HepG2 (cell line): ENCODE data around the gene STX1B. TPM values are rescaled to one million over a fixed set of nuclear protein-coding genes. Genes with fewer than 3 reads are reported as not detected.

ENCODE experiments used
- ATF5 ChIP-seq: sonication (generic); formaldehyde crosslinking; IDR thresholded peaks from 2 replicates; pipeline ENCODE4 v1.4.0; 2020; ENCODE audit warnings: mild to moderate bottlenecking, low read depth, missing genetic modification reagents
- CHD4 ChIP-seq: fragments of 200-600 bp; sonication (generic); IDR thresholded peaks from 2 replicates; pipeline ENCODE4 v1.7.0; 2017; ENCODE audit warnings: mild to moderate bottlenecking, low read length, borderline replicate concordance
- DRAP1 ChIP-seq: IDR thresholded peaks from 2 replicates; pipeline ENCODE4 v1.6.1; 2016; ENCODE audit warnings: missing genetic modification reagents, missing compliant biosample characterization
- GABPA ChIP-seq, 2 experiments: IDR thresholded peaks; 2 replicates each; pipeline ENCODE4 v1.6.1; 2011 to 2016; ENCODE audit warnings: low read depth in 2 of 2, low read length in 1 of 2, missing biosample characterization in 1 of 2, missing genetic modification characterization in 1 of 2
- GTF2F1 ChIP-seq: fragments of 150-350 bp; IDR thresholded peaks from 2 replicates; pipeline ENCODE4 v1.6.1; 2014; ENCODE audit warnings: low read length
- HDAC1 ChIP-seq: sonication (generic); formaldehyde crosslinking; IDR thresholded peaks from 2 replicates; pipeline ENCODE4 v1.5.1; 2020; ENCODE audit warnings: mild to moderate bottlenecking, missing genetic modification reagents
- KDM6A ChIP-seq: IDR thresholded peaks from 2 replicates; pipeline ENCODE4 v1.6.1; 2016; ENCODE audit warnings: low read depth
- KMT2A ChIP-seq: sonication (generic); formaldehyde crosslinking; IDR thresholded peaks from 2 replicates; pipeline ENCODE4 v1.4.0; 2020; ENCODE audit warnings: missing genetic modification reagents
- MEF2D ChIP-seq: sonication (generic); formaldehyde crosslinking; IDR thresholded peaks from 2 replicates; pipeline ENCODE4 v1.5.1; 2020; ENCODE audit warnings: mild to moderate bottlenecking, missing genetic modification reagents
- MIER3 ChIP-seq: IDR thresholded peaks from 2 replicates; pipeline ENCODE4 v1.6.1; 2016; ENCODE audit warnings: missing compliant biosample characterization, borderline replicate concordance
- MIXL1 ChIP-seq: IDR thresholded peaks from 2 replicates; pipeline ENCODE4 v1.6.1; 2016
- MNT ChIP-seq: fragments of 450-650 bp; IDR thresholded peaks from 2 replicates; pipeline ENCODE4 v1.6.1; 2016
- NFYB ChIP-seq: sonication (generic); formaldehyde crosslinking; IDR thresholded peaks from 2 replicates; pipeline ENCODE4 v1.4.0; 2020; ENCODE audit warnings: missing genetic modification reagents
- PAWR ChIP-seq: sonication (generic); formaldehyde crosslinking; IDR thresholded peaks from 2 replicates; pipeline ENCODE4 v1.4.0; 2020; ENCODE audit warnings: missing genetic modification reagents, mild to moderate bottlenecking, borderline replicate concordance
- PHF5A ChIP-seq: IDR thresholded peaks from one replicate; pipeline ENCODE4 v1.6.1; 2018; ENCODE audit warnings: low read depth, missing genetic modification reagents; ENCODE audit not compliant: unreplicated experiment
- POLR2AphosphoS5 ChIP-seq: IDR thresholded peaks from 2 replicates; pipeline ENCODE4 v1.6.1; 2012; ENCODE audit warnings: low read depth, low read length
- PTBP1 ChIP-seq: fragments of 200-400 bp; formaldehyde crosslinking; IDR thresholded peaks from 2 replicates; pipeline ENCODE4 v1.6.1; 2018; ENCODE audit warnings: low read length, low read depth; ENCODE audit not compliant: poor library complexity, severe bottlenecking
- REPIN1 ChIP-seq: sonication (generic); formaldehyde crosslinking; IDR thresholded peaks from 2 replicates; pipeline ENCODE4 v1.8.0; 2022; ENCODE audit warnings: missing genetic modification reagents, low read depth, mild to moderate bottlenecking, borderline replicate concordance
- SALL1 ChIP-seq: sonication (generic); formaldehyde crosslinking; IDR thresholded peaks from 2 replicates; pipeline ENCODE4 v1.8.0; 2022; ENCODE audit warnings: mild to moderate bottlenecking, missing genetic modification reagents
- TBL1XR1 ChIP-seq: fragments of 150-350 bp; IDR thresholded peaks from 2 replicates; pipeline ENCODE4 v1.6.1; 2014; ENCODE audit warnings: borderline replicate concordance, low read length; ENCODE audit not compliant: partially characterized antibody
- ZBTB44 ChIP-seq: sonication (generic); formaldehyde crosslinking; IDR thresholded peaks from 2 replicates; pipeline ENCODE4 v1.4.0; 2020; ENCODE audit warnings: missing genetic modification reagents
- ZFP36 ChIP-seq: fragments of 150-350 bp; IDR thresholded peaks from 2 replicates; pipeline ENCODE4 v1.6.1; 2018; ENCODE audit warnings: borderline replicate concordance, low read length, low read depth; ENCODE audit not compliant: partially characterized antibody
- ZNF720 ChIP-seq: sonication (generic); formaldehyde crosslinking; IDR thresholded peaks from 2 replicates; pipeline ENCODE4 v1.4.0; 2020; ENCODE audit warnings: missing genetic modification reagents
- polyA plus RNA-seq, 8 experiments: library from polyadenylated mRNA; depleted of rRNA in 3 of 8; stranded (reverse) in 7 of 8; unstranded in 1 of 8; fragments of >200 nt; fragmentation: Illumina TruSeq in 4 of 8; extraction: Trizol in 4 of 8; gene quantifications; 2 replicates each; pipeline versions ENCODE4 v1.2.1 to v1.2.3, GENCODE V29; 2011 to 2016; ENCODE audit warnings: low read depth in 4 of 8, missing spikeins in 1 of 8, mixed read lengths in 1 of 8; ENCODE audit not compliant: insufficient read depth in 1 of 8
- total RNA-seq, 5 experiments: library from RNA; depleted of rRNA; stranded (reverse); fragments of >200 nt; fragmentation: Illumina TruSeq; extraction: Trizol; gene quantifications; 2 replicates each; pipeline ENCODE4 v1.2.3, GENCODE V29; 2016; ENCODE audit warnings: low read depth in 1 of 5
- TF ChIP-seq, protein P1 (sequence below): sonication (generic); formaldehyde crosslinking; IDR thresholded peaks from 2 replicates; pipeline ENCODE4 v1.4.0; 2020; ENCODE audit warnings: mild to moderate bottlenecking, missing genetic modification reagents
- TF ChIP-seq, protein P2 (sequence below): sonication (generic); formaldehyde crosslinking; IDR thresholded peaks from 2 replicates; pipeline ENCODE4 v1.4.0; 2020; ENCODE audit warnings: mild to moderate bottlenecking, missing genetic modification reagents

STX1B gene
- total and polyA plus RNA-seq, 2 of the 13 experiments (the other 11 are each of a cell fraction or from before 2014, with no cell fraction given) = 2.1 to 3.0 TPM

DNA sequence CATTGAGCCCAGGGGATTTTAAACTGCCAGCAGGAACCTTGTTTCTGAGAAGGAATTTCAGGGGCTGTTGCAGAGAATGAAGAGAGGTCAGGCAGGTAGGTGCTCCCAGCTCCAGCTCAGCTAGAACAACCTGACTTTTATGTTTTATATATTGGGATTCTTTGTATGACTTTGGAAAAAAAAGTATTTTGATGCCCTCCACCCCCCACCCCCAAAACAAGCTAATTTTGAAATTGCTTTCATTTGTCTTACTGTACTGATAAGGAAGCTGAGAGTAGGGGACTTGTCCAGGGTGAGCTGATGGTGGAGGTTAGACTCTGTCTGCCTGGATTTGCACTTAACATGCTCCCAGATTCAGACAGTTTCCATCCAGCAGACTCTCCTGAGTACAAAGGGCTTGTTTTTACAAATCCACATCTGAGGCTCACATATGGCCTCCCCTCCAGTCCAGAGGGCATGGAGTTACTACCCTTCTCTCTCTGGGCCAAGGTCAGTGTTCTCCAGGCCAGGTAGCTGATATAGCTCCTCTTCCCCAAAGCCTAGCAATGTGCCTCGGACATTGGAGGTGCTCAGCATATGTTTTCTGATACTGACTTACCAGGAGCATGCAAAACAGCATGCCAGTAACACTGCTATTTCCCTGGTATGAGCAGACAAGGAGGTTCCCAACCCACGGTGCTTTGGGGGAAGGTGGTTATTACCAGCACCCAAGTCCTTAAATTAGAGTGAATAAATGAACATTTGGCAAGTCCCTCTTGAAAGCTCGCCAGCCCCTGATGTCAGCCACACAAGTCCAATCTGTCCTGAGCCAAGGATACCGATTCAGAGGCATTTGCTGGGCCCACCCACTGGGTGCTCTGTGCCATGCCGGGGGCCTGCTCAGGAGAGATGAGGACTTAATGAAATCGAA is 11.3 kb downstream of the STX1B start (continued):
- TF ChIP-seq PTBP1 (no peak), POLR2AphosphoS5 (peak; percentile 44; the same call in 1 of the 2 replicates), REPIN1 (CRISPR knock-in tag) (peak; percentile 81; the same call in 1 of the 2 replicates), NFYB (no peak), PAWR (CRISPR knock-in tag) (no peak), MNT (no peak), MEF2D (peak; percentile 83; the same call in 1 of the 2 replicates), TBL1XR1 (peak; percentile 61), ATF5 (CRISPR knock-in tag) (no peak), KDM6A (CRISPR knock-in tag) (peak; percentile 66), GABPA (IDR thresholded peaks at IDR 0.05; ENCODE audit: low read depth, low read length) (no peak), GABPA (CRISPR knock-in tag; IDR thresholded peaks at IDR 0.05; ENCODE audit: low read depth) (no peak), MIER3 (no peak), CHD4 (no peak), GTF2F1 (no peak), MIXL1 (CRISPR knock-in tag) (no peak; the same call in 1 of the 2 replicates), SALL1 (CRISPR knock-in tag) (peak; percentile 82), ZNF720 (CRISPR knock-in tag) (no peak), ZFP36 (no peak), KMT2A (CRISPR knock-in tag) (no peak), HDAC1 (peak; percentile 64), DRAP1 (CRISPR knock-in tag) (peak; percentile 63), PHF5A (CRISPR knock-in tag) (no peak), ZBTB44 (CRISPR knock-in tag) (no peak)
- TF ChIP-seq, protein P1, sequence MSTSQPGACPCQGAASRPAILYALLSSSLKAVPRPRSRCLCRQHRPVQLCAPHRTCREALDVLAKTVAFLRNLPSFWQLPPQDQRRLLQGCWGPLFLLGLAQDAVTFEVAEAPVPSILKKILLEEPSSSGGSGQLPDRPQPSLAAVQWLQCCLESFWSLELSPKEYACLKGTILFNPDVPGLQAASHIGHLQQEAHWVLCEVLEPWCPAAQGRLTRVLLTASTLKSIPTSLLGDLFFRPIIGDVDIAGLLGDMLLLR (CRISPR knock-in tag) = 0 out of 2 replicates have a peak, but pooled peaks have one; percentile 31
- TF ChIP-seq, protein P2, sequence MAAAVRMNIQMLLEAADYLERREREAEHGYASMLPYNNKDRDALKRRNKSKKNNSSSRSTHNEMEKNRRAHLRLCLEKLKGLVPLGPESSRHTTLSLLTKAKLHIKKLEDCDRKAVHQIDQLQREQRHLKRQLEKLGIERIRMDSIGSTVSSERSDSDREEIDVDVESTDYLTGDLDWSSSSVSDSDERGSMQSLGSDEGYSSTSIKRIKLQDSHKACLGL (CRISPR knock-in tag) = no peak
